HUES48 (cell line): Measurements from ENCODE around the gene OGDH.
"Not testable (repeated sequence)": the region's sequence is repeated elsewhere in the genome, so short reads cannot be mapped to it uniquely, and the experiment has no call there.

Experiments used
- H3K27ac ChIP-seq: one replicate; pipeline ENCODE4 v1.7.0; 2013; ENCODE audit warnings: low read depth, low read length, inconsistent platforms
- H3K27me3 ChIP-seq: 2 replicates; pipeline ENCODE4 v1.6.1; 2013; ENCODE audit warnings: mild to moderate bottlenecking, low read length; ENCODE audit not compliant: control insufficient read depth, insufficient read depth
- H3K36me3 ChIP-seq: 2 replicates; pipeline ENCODE4 v1.6.1; 2013; ENCODE audit warnings: low read length; ENCODE audit not compliant: control insufficient read depth, insufficient read depth
- H3K4me1 ChIP-seq: 2 replicates; pipeline ENCODE4 v1.6.1; 2013; ENCODE audit warnings: mild to moderate bottlenecking, low read length; ENCODE audit not compliant: control insufficient read depth, insufficient read depth
- H3K4me3 ChIP-seq: 2 replicates; pipeline ENCODE4 v1.5.1; 2013; ENCODE audit warnings: mild to moderate bottlenecking, low read depth, low read length
- H3K9ac ChIP-seq: 2 replicates; pipeline ENCODE4 v1.6.1; 2013; ENCODE audit warnings: mild to moderate bottlenecking, low read depth, low read length, moderate library complexity
- H3K9me3 ChIP-seq: 2 replicates; pipeline ENCODE4 v1.6.1; 2013; ENCODE audit warnings: low read length; ENCODE audit not compliant: control insufficient read depth, insufficient read depth

OGDH gene

GRCh38 chr7:44698046-44698580 lies 91.7 kb downstream of the OGDH start:
- H3K4me3 ChIP-seq = no peak overlapping the region
- H3K9ac ChIP-seq = no peak overlapping the region
- no peak overlapping the region for H3K27ac ChIP-seq
- no peaks in the 10 kb centered on the region for H3K9me3 ChIP-seq
- peaks cover 56% of the 10 kb centered on the region for H3K36me3 ChIP-seq
- no peaks in the 10 kb centered on the region for H3K4me1 ChIP-seq
- no peaks in the 10 kb centered on the region for H3K27me3 ChIP-seq

- H3K4me1 ChIP-seq, H3K9me3 ChIP-seq, H3K4me3 ChIP-seq, H3K27me3 ChIP-seq, H3K9ac ChIP-seq, H3K27ac ChIP-seq: not testable (repeated sequence)
- peaks cover 51% of the 10 kb centered on the region for H3K36me3 ChIP-seq
Measured at GRCh38 chr7:44699598-44699997, 93.2 kb downstream of the OGDH start.

GRCh38 chr7:44700322-44700721 lies 93.9 kb downstream of the OGDH start:
- Histone ChIP-seq H3K4me3 (no peak overlapping the region), H3K27ac (no peak overlapping the region), H3K9me3 (no peaks in the 10 kb centered on the region), H3K4me1 (no peaks in the 10 kb centered on the region), H3K36me3 (peaks cover 48% of the 10 kb centered on the region), H3K27me3 (no peaks in the 10 kb centered on the region), H3K9ac (no peak overlapping the region)

GRCh38 chr7:44703391-44703790 lies 97.0 kb downstream of the OGDH start:
- H3K9ac ChIP-seq, H3K9me3 ChIP-seq, H3K4me3 ChIP-seq, H3K27me3 ChIP-seq, H3K27ac ChIP-seq, H3K4me1 ChIP-seq: not testable (repeated sequence)
- peaks cover 39% of the 10 kb centered on the region for H3K36me3 ChIP-seq

- H3K9ac ChIP-seq = no peak overlapping the region
- H3K27ac ChIP-seq = no peak overlapping the region
- H3K4me1 ChIP-seq = no peaks in the 10 kb centered on the region
- H3K27me3 ChIP-seq = no peaks in the 10 kb centered on the region
- H3K4me3 ChIP-seq = no peak overlapping the region
- H3K36me3 ChIP-seq = peaks cover 43% of the 10 kb centered on the region
- no peaks in the 10 kb centered on the region for H3K9me3 ChIP-seq
Measured at GRCh38 chr7:44703921-44704320, 97.5 kb downstream of the OGDH start.

GRCh38 chr7:44705434-44705833 lies 99.0 kb downstream of the OGDH start:
- Histone ChIP-seq H3K27me3 (no peaks in the 10 kb centered on the region), H3K4me1 (no peaks in the 10 kb centered on the region), H3K9me3 (no peaks in the 10 kb centered on the region), H3K4me3 (no peak overlapping the region), H3K9ac (no peak overlapping the region), H3K36me3 (peaks cover 45% of the 10 kb centered on the region), H3K27ac (no peak overlapping the region)

- Histone ChIP-seq H3K27me3 (no peaks in the 10 kb centered on the region), H3K9me3 (no peaks in the 10 kb centered on the region), H3K9ac (no peak overlapping the region), H3K36me3 (peaks cover 38% of the 10 kb centered on the region), H3K4me3 (no peak overlapping the region), H3K27ac (no peak overlapping the region), H3K4me1 (no peaks in the 10 kb centered on the region; the same call in 1 of the 2 replicates)
Measured at GRCh38 chr7:44706788-44707557, 100.5 kb downstream of the OGDH start.

- Histone ChIP-seq H3K27ac (no peak overlapping the region), H3K4me1 (no peaks in the 10 kb centered on the region; the same call in 1 of the 2 replicates), H3K9me3 (no peaks in the 10 kb centered on the region), H3K27me3 (no peaks in the 10 kb centered on the region), H3K36me3 (peaks cover 34% of the 10 kb centered on the region), H3K9ac (no peak overlapping the region), H3K4me3 (no peak overlapping the region)
Measured at GRCh38 chr7:44707558-44708230, 101.3 kb downstream of the OGDH start.

GRCh38 chr7:44709011-44709915 lies 102.8 kb downstream of the OGDH start:
- H3K36me3 ChIP-seq = peaks cover 30% of the 10 kb centered on the region
- H3K4me3 ChIP-seq = no peak overlapping the region
- no peaks in the 10 kb centered on the region for H3K27me3 ChIP-seq
- H3K9me3 ChIP-seq = no peaks in the 10 kb centered on the region
- no peaks in the 10 kb centered on the region; the same call in 1 of the 2 replicates for H3K4me1 ChIP-seq
- H3K9ac ChIP-seq = no peak overlapping the region
- no peak overlapping the region for H3K27ac ChIP-seq

GRCh38 chr7:44709945-44710596 lies 103.6 kb downstream of the OGDH start:
- H3K36me3 ChIP-seq = peaks cover 30% of the 10 kb centered on the region

More at GRCh38 chr7:44709945-44710596, 103.6 kb downstream of the OGDH start:
- no peak overlapping the region for H3K27ac ChIP-seq
- no peaks in the 10 kb centered on the region for H3K9me3 ChIP-seq
- H3K27me3 ChIP-seq = no peaks in the 10 kb centered on the region
- H3K4me1 ChIP-seq = no peaks in the 10 kb centered on the region; the same call in 1 of the 2 replicates
- no peak overlapping the region for H3K4me3 ChIP-seq
- H3K9ac ChIP-seq = no peak overlapping the region
